Measurements from ENCODE around the gene MASP2. TPM values are rescaled to one million over a fixed set of nuclear protein-coding genes. Genes with fewer than 3 reads are reported as not detected.
"Not testable (repeated sequence)": the region's sequence is repeated elsewhere in the genome, so short reads cannot be mapped to it uniquely, and the experiment has no call there.

Gene MASP2
- total and polyA plus RNA-seq, 12 donors, result 0.01 TPM; not detected in 11

- H3K4me3 ChIP-seq, result no peak overlapping the region
- peaks cover 0 to 48% (median 13%) of the 10 kb centered on the region in 9 donors for H3K36me3 ChIP-seq
- intact Hi-C loops (cut with DNase I), result loop anchor here in 1 of 10 donors (10.0 kb wide), 1 partner anchor 671 kb away; no protein-coding TSS in a partner anchor
- H3K27me3 ChIP-seq, result no peaks in the 10 kb centered on the region
- 63 to 65% methylated on average over 10 of the region's 10 CpGs for WGBS, 2 donors
- TF ChIP-seq CTCF (IDR thresholded peaks at IDR 0.05), result no peak
- peaks cover 1 to 25% (median 3%) of the 10 kb centered on the region in 9 donors for H3K4me1 ChIP-seq
- ATAC-seq, result peak; percentile 24 to 56 (median 36)
- no peak for DNase-seq
- H3K9me3 ChIP-seq, result no peaks in the 10 kb centered on the region
- H3K27ac ChIP-seq, result no peak overlapping the region
Measured at GRCh38 chr1:11053758-11054137, 6.7 kb upstream of the MASP2 start.

DNA sequence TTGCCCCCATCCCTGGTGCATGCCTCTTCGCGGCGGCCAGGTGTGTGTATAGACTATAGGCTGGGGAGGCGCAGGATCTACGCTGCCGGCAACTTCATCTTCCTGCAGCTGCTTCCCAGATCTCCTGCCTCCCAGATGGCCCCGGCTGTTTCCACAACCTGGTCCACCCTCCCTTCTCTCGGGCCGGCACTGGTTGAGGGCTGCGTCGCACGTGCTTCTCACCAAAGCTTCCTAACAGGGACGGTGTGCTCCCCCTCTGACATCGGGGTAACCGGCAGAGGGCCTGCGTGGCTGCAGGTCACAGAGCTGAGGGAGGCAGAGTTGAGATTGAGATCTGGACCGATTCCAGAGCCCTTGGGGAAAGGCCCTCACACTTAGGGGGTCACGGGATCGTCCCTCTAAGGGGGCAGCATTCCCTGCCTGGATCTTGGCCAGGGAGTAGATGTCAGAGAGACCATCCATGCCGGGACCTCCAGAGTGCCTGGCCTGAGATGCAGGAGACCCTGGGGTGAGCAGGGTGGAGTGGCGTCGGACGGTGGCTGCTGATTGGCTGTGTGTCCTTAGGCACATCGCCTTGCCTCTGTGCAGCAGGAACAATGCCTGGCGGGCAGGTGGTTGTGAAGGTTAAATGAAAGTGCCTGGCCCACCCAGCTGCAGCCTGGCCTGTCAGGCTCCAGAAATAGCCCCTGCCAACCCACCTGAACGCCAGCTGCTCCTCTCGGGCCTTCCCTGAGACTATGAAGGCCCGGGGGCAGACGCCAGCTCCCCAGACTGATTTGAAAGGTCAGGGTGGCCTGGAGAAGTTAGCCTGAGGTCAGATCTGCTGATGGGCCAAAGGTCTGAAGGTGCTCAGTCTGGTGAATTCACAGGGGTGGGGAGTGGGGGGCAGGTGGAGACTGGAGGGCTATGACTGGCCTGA lies 6.1 kb upstream of the MASP2 start:
- Histone ChIP-seq H3K27me3 (no peaks in the 10 kb centered on the region), H3K4me1 (peaks cover 0 to 18% (median 0%) of the 10 kb centered on the region in 9 donors), H3K36me3 (peaks cover 0 to 42% (median 13%) of the 10 kb centered on the region in 9 donors), H3K4me3 (no peak overlapping the region), H3K27ac (no peak overlapping the region), H3K9me3 (no peaks in the 10 kb centered on the region)
- DNase-seq (no peak), ATAC-seq (peak in 7 of 8 donors; percentile 6 to 39 (median 36))
- intact Hi-C loops (cut with DNase I), result loop anchor here in 1 of 10 donors (10.0 kb wide), 1 partner anchor 672 kb away; no protein-coding TSS in a partner anchor
- 21 to 24% methylated on average over 29 of the region's 29 CpGs for WGBS, 2 donors
- TF ChIP-seq CTCF (IDR thresholded peaks at IDR 0.05), result no peak

GRCh38 chr1:11051781-11052511 lies 4.9 kb upstream of the MASP2 start:
- DNase-seq, result no peak
- H3K27me3 ChIP-seq, result no peaks in the 10 kb centered on the region
- intact Hi-C loops (cut with DNase I), result loop anchor here in 1 of 10 donors (10.0 kb wide), 1 partner anchor 673 kb away; no protein-coding TSS in a partner anchor
- H3K4me3 ChIP-seq, result no peak overlapping the region
- TF ChIP-seq CTCF (IDR thresholded peaks at IDR 0.05), result no peak
- H3K36me3 ChIP-seq, result peaks cover 0 to 31% (median 13%) of the 10 kb centered on the region in 9 donors
- peaks cover 0 to 18% (median 0%) of the 10 kb centered on the region in 9 donors for H3K4me1 ChIP-seq
- ATAC-seq, result no peak
- WGBS, 2 donors, result 58 to 61% methylated on average over 19 of the region's 19 CpGs
- H3K9me3 ChIP-seq, result no peaks in the 10 kb centered on the region
- no peak overlapping the region for H3K27ac ChIP-seq

- not testable (repeated sequence) for H3K4me3 ChIP-seq, H3K9me3 ChIP-seq, H3K27ac ChIP-seq, ATAC-seq, DNase-seq, H3K27me3 ChIP-seq
- 93 to 94% methylated on average over 10 of the region's 10 CpGs for WGBS, 2 donors
- intact Hi-C loops (cut with DNase I), result loop anchor here in 1 of 10 donors (10.0 kb wide), 1 partner anchor 674 kb away; no protein-coding TSS in a partner anchor
- peaks cover 0 to 18% (median 0%) of the 10 kb centered on the region in 9 donors for H3K4me1 ChIP-seq
- H3K36me3 ChIP-seq, result peaks cover 0 to 23% (median 8%) of the 10 kb centered on the region in 9 donors
Measured at GRCh38 chr1:11051121-11051520, 4.1 kb upstream of the MASP2 start.

Data from heart right ventricle (tissue), 16 donors.